Adrenal gland (tissue), 12 donors: ENCODE data around the gene VDAC1. TPM values are rescaled to one million over a fixed set of nuclear protein-coding genes. Genes with fewer than 3 reads are reported as not detected.

Experiments
- DNase-seq, 7 donors: peaks; one replicate each; pipeline ENCODE4 v3.0.0-alpha.2; 2019 to 2020
- H3K27ac ChIP-seq, 5 donors: fragments of 200-600 bp; sonication (generic) in 4 of 5; 1 replicate in 3 of 5; 2 replicates in 2 of 5; pipeline versions ENCODE4 v1.5.1 to v1.8.0; 2016 to 2020; ENCODE audit warnings: mild to moderate bottlenecking in 1 of 5
- H3K27me3 ChIP-seq: fragments of 200-600 bp; 2 replicates; pipeline ENCODE4 v1.8.0; 2021
- H3K36me3 ChIP-seq, 2 donors: fragments of 200-600 bp; replicated peaks in 1 of 2; 1 replicate in 1 of 2; 2 replicates in 1 of 2; pipeline versions ENCODE4 v1.5.1 to v1.8.0; 2018 to 2022
- H3K4me1 ChIP-seq, 2 donors: fragments of 200-600 bp; replicated peaks in 1 of 2; 1 replicate in 1 of 2; 2 replicates in 1 of 2; pipeline versions ENCODE4 v1.5.1 to v1.8.0; 2018 to 2021
- H3K4me3 ChIP-seq, 4 donors: fragments of 200-600 bp; sonication (generic) in 3 of 4; one replicate each; pipeline ENCODE4 v1.5.1; 2016 to 2018
- H3K9me3 ChIP-seq, 3 donors: fragments of 200-600 bp; sonication (generic) in 1 of 3; replicated peaks in 1 of 3; 1 replicate in 2 of 3; 2 replicates in 1 of 3; pipeline versions ENCODE4 v1.5.1 to v1.8.0; 2016 to 2021
- CTCF ChIP-seq, 6 experiments: fragments of 450-650 bp in 4 of 6; fragments of 200-600 bp in 2 of 6; sonication (generic) in 1 of 6; IDR thresholded peaks; 1 replicate in 5 of 6; 2 replicates in 1 of 6; pipeline versions ENCODE4 v1.5.1 to v1.8.0; 2016 to 2021; ENCODE audit warnings: antibody characterized with exemption in 6 of 6, mild to moderate bottlenecking in 2 of 6, moderate library complexity in 1 of 6
- POLR2A ChIP-seq, 2 donors: fragments of 450-650 bp; IDR thresholded peaks; one replicate each; pipeline ENCODE4 v1.6.1; 2017; ENCODE audit warnings: antibody characterized with exemption in 2 of 2, mild to moderate bottlenecking in 2 of 2, moderate library complexity in 1 of 2
- WGBS, 4 donors: extraction: QIAGEN DNeasy Blood & Tissue Kit in 2 of 4; methylation state at CpG; one replicate each; pipeline versions ENCODE4 v1.1.5 to v1.1.7; 2013 to 2017; 5-methylcytosine and 5-hydroxymethylcytosine counted together
- intact Hi-C, 2 donors: fragments of 100-400 bp; cut with DNase I; formaldehyde crosslinking; loops; one replicate each; pipeline versions ENCODE4 v1.14.1 to v1.15.0; 2022 to 2023
- polyA plus RNA-seq, 3 donors: library from polyadenylated mRNA; stranded (reverse); fragments of 200-250 nt in 2 of 3; fragments of 350-450 nt in 1 of 3; fragmentation: Illumina TruSeq in 1 of 3; extraction: RNeasy Lipid Tissue Mini Kit (QIAGEN cat#74804) in 1 of 3; gene quantifications; one replicate each; pipeline ENCODE4 v1.2.3, GENCODE V29; 2013 to 2014
- total RNA-seq, 9 donors: library from RNA; depleted of rRNA in 4 of 9; stranded (reverse); fragments of >200 nt in 4 of 9; fragments of 120-200 nt in 1 of 9; fragmentation: NEBNext Ultra II Directional in 1 of 9; extraction: Animal tissue kit (Norgen Biotek cat#: 25700) in 1 of 9; gene quantifications; one replicate each; pipeline versions ENCODE4 v1.1.0 to v1.2.4, GENCODE V29; 2013 to 2023
- donor health status: healthy with polysubstance abuse.
- donor health status: Bipolar disorder and iron deficiency.
- donor health status: DM: yes; HTN: yes; CAD: no.
- donor health status: DM: no; HTN: no; CAD: no.
- donor health status: DM: no; HTN: no; CAD: no.
- donor health status: DM: yes; HTN: yes; CAD: no.

Gene VDAC1
- total and polyA plus RNA-seq, 12 donors = 66.0 to 476 (median 136) TPM

GRCh38 chr5:133942614-133943474, 61.9 kb downstream of the VDAC1 start:
- no peak overlapping the region for H3K4me3 ChIP-seq
- WGBS, 4 donors = 42 to 60% (median 53%) methylated on average over 8 to 11 of the region's 11 CpGs
- no peaks in the 10 kb centered on the region for H3K36me3 ChIP-seq
- TF ChIP-seq POLR2A (IDR thresholded peaks at IDR 0.05) = no peak
- no peak for TF ChIP-seq CTCF (IDR thresholded peaks at IDR 0.05)
- peak; percentile 38 to 68 (median 61) for DNase-seq
- H3K27ac ChIP-seq = peak overlapping the region in 3 of 5 donors; percentile 27 to 54 (median 35)
- no peaks in the 10 kb centered on the region for H3K27me3 ChIP-seq
- intact Hi-C loops = loop anchor here in 1 of 2 donors (5.0 kb wide), 2 partner anchors 76 to 521 kb away; no protein-coding TSS in a partner anchor
- peaks cover 15 to 24% of the 10 kb centered on the region in 2 donors for H3K4me1 ChIP-seq
- no peaks in the 10 kb centered on the region for H3K9me3 ChIP-seq

GRCh38 chr5:133941456-133942196, 63.1 kb downstream of the VDAC1 start:
- Histone ChIP-seq H3K36me3 (no peaks in the 10 kb centered on the region), H3K27me3 (no peaks in the 10 kb centered on the region), H3K27ac (no peak overlapping the region), H3K4me1 (peaks cover 15 to 24% of the 10 kb centered on the region in 2 donors), H3K4me3 (no peak overlapping the region), H3K9me3 (no peaks in the 10 kb centered on the region)
- peak in 1 of 7 donors; percentile 15 for DNase-seq
- 86 to 91% (median 89%) methylated on average over 8 of the region's 8 CpGs for WGBS, 4 donors
- intact Hi-C loops = loop anchor here in 1 of 2 donors (5.0 kb wide), 2 partner anchors 74 to 519 kb away; no protein-coding TSS in a partner anchor
- TF ChIP-seq POLR2A (IDR thresholded peaks at IDR 0.05) (no peak), CTCF (IDR thresholded peaks at IDR 0.05) (no peak)

- Histone ChIP-seq H3K4me3 (no peak overlapping the region), H3K4me1 (peaks cover 14 to 17% of the 10 kb centered on the region in 2 donors), H3K27me3 (no peaks in the 10 kb centered on the region), H3K36me3 (no peaks in the 10 kb centered on the region), H3K27ac (no peak overlapping the region), H3K9me3 (no peaks in the 10 kb centered on the region)
- DNase-seq = no peak
- no peak for TF ChIP-seq CTCF (IDR thresholded peaks at IDR 0.05)
- no peak for TF ChIP-seq POLR2A (IDR thresholded peaks at IDR 0.05)
- 91 to 100% (median 99%) methylated on average over 3 of the region's 3 CpGs for WGBS, 4 donors
- intact Hi-C loops = loop anchor here in 1 of 2 donors (5.0 to 10.0 kb wide), 4 partner anchors 72 to 825 kb away; no protein-coding TSS in a partner anchor
These were observed 65.1 kb downstream of the VDAC1 start for GRCh38 chr5:133939668-133940067.

- WGBS, 4 donors = 85 to 93% (median 90%) methylated on average over 3 of the region's 3 CpGs
- Histone ChIP-seq H3K4me1 (peaks cover 9 to 13% of the 10 kb centered on the region in 2 donors), H3K4me3 (no peak overlapping the region), H3K36me3 (no peaks in the 10 kb centered on the region), H3K27ac (no peak overlapping the region), H3K27me3 (no peaks in the 10 kb centered on the region), H3K9me3 (no peaks in the 10 kb centered on the region)
- intact Hi-C loops = loop anchor here in 1 of 2 donors (10.0 kb wide), 2 partner anchors 384 to 824 kb away; no protein-coding TSS in a partner anchor
- TF ChIP-seq CTCF (IDR thresholded peaks at IDR 0.05) (no peak), POLR2A (IDR thresholded peaks at IDR 0.05) (no peak)
- peak in 1 of 7 donors; percentile 30 for DNase-seq
These were observed 65.8 kb downstream of the VDAC1 start for GRCh38 chr5:133938929-133939328.
